Thyroid gland (tissue), 4 donors: ENCODE data around the gene ISM1. TPM values are rescaled to one million over a fixed set of nuclear protein-coding genes. Genes with fewer than 3 reads are reported as not detected.

Source experiments
- DNase-seq, 2 donors: peaks; one replicate each; pipeline ENCODE4 v3.0.0-alpha.2; 2019
- H3K27ac ChIP-seq, 3 donors: fragments of 200-600 bp; sonication (generic); 1 replicate in 2 of 3; 2 replicates in 1 of 3; pipeline ENCODE4 v1.5.1; 2016 to 2019; ENCODE audit warnings: mild to moderate bottlenecking in 1 of 3, moderate library complexity in 1 of 3
- H3K27me3 ChIP-seq: fragments of 200-600 bp; sonication (generic); one replicate; pipeline ENCODE4 v1.5.1; 2019
- H3K36me3 ChIP-seq, 2 donors: fragments of 200-600 bp; sonication (generic); one replicate each; pipeline ENCODE4 v1.5.1; 2016 to 2019
- H3K4me1 ChIP-seq, 2 donors: fragments of 200-600 bp; sonication (generic); one replicate each; pipeline ENCODE4 v1.5.1; 2017 to 2019
- H3K4me3 ChIP-seq, 3 donors: fragments of 200-600 bp; sonication (generic); replicated peaks in 1 of 3; 1 replicate in 2 of 3; 2 replicates in 1 of 3; pipeline ENCODE4 v1.5.1; 2016; ENCODE audit warnings: mild to moderate bottlenecking in 1 of 3
- H3K9me3 ChIP-seq: fragments of 200-600 bp; sonication (generic); one replicate; pipeline ENCODE4 v1.5.1; 2017
- POLR2A ChIP-seq, 2 donors: fragments of 450-650 bp; IDR thresholded peaks; one replicate each; pipeline ENCODE4 v1.6.1; 2017; ENCODE audit warnings: antibody characterized with exemption in 2 of 2, mild to moderate bottlenecking in 2 of 2, moderate library complexity in 1 of 2
- WGBS, 2 donors: methylation state at CpG; one replicate each; pipeline ENCODE4 v1.1.5; 2017; 5-methylcytosine and 5-hydroxymethylcytosine counted together
- intact Hi-C: fragments of 100-400 bp; cut with DNase I; formaldehyde crosslinking; loops from one replicate; pipeline ENCODE4 v1.15.1; 2023
- total RNA-seq, 4 donors: library from RNA; depleted of rRNA; stranded (reverse); fragments of >200 nt; gene quantifications; one replicate each; pipeline ENCODE4 v1.2.3, GENCODE V29; 2016
- TF ChIP-seq, protein P1 (sequence below), 6 experiments: fragments of 200-600 bp in 3 of 6; fragments of 450-650 bp in 3 of 6; sonication (generic) in 3 of 6; IDR thresholded peaks; one replicate each; pipeline ENCODE4 v1.5.1; 2016 to 2019; ENCODE audit warnings: antibody characterized with exemption in 6 of 6, mild to moderate bottlenecking in 2 of 6, inconsistent platforms in 1 of 6, moderate library complexity in 1 of 6

Gene ISM1
- total RNA-seq, 4 donors from 2014 or later, result 77.5 to 98.4 (median 83.7) TPM

DNA sequence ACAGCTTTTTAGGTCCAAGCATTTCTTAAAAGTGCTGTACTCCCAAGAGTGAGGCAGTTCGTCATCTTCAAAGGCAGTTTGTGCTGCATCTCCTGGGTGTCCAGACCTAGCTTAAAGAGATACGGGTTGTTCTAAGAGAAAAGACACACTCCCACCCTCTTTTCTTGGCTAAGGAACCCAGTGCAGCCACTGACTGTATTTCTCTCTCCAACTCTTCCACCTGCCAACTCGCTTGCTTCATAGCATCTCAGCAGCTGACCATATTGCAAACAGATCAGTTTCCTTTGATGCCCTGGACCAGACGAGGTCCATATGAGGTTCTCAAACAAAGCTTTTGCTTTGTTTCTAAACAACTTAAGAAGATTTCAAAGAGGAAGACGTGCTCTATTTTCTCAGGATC is 101.1 kb downstream of the ISM1 start:
- DNase-seq, result no peak
- no peak overlapping the region for H3K4me3 ChIP-seq
- H3K36me3 ChIP-seq, result no peaks in the 10 kb centered on the region
- no peak overlapping the region for H3K27ac ChIP-seq
- no peaks in the 10 kb centered on the region for H3K4me1 ChIP-seq
- intact Hi-C loops, result no loop called here
- TF ChIP-seq, protein P1, sequence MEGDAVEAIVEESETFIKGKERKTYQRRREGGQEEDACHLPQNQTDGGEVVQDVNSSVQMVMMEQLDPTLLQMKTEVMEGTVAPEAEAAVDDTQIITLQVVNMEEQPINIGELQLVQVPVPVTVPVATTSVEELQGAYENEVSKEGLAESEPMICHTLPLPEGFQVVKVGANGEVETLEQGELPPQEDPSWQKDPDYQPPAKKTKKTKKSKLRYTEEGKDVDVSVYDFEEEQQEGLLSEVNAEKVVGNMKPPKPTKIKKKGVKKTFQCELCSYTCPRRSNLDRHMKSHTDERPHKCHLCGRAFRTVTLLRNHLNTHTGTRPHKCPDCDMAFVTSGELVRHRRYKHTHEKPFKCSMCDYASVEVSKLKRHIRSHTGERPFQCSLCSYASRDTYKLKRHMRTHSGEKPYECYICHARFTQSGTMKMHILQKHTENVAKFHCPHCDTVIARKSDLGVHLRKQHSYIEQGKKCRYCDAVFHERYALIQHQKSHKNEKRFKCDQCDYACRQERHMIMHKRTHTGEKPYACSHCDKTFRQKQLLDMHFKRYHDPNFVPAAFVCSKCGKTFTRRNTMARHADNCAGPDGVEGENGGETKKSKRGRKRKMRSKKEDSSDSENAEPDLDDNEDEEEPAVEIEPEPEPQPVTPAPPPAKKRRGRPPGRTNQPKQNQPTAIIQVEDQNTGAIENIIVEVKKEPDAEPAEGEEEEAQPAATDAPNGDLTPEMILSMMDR (IDR thresholded peaks at IDR 0.05), result no peak
- TF ChIP-seq POLR2A (IDR thresholded peaks at IDR 0.05), result no peak
- H3K9me3 ChIP-seq, result no peaks in the 10 kb centered on the region
- WGBS, 2 donors, result 70 to 71% methylated on average over 5 of the region's 5 CpGs
- no peaks in the 10 kb centered on the region for H3K27me3 ChIP-seq

DNA sequence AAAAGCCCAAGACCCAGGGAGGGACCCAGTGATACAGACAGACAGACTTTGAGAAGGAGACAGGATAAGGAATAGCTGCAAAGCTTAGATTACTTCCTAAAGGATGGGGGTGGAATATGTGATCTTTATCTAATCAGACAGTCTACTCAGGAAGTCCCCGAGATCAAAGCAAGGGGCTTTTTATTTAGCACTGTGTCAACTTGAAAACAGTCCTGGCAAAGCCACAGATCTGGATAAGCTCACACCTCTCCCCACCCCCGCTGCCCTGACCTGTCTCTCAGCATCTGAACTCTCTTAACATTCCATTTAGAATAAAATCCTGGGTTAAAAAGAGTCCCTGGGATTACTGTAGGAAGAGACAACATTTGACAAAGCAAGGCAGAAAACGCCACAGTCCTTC is 101.5 kb downstream of the ISM1 start:
- Histone ChIP-seq H3K4me1 (no peaks in the 10 kb centered on the region), H3K9me3 (no peaks in the 10 kb centered on the region), H3K36me3 (no peaks in the 10 kb centered on the region), H3K4me3 (no peak overlapping the region), H3K27me3 (no peaks in the 10 kb centered on the region), H3K27ac (no peak overlapping the region)
- DNase-seq, result no peak
- 53 to 65% methylated on average over 3 of the region's 3 CpGs for WGBS, 2 donors
- TF ChIP-seq, protein P1 (IDR thresholded peaks at IDR 0.05), result no peak
- no peak for TF ChIP-seq POLR2A (IDR thresholded peaks at IDR 0.05)
- intact Hi-C loops, result no loop called here

DNA sequence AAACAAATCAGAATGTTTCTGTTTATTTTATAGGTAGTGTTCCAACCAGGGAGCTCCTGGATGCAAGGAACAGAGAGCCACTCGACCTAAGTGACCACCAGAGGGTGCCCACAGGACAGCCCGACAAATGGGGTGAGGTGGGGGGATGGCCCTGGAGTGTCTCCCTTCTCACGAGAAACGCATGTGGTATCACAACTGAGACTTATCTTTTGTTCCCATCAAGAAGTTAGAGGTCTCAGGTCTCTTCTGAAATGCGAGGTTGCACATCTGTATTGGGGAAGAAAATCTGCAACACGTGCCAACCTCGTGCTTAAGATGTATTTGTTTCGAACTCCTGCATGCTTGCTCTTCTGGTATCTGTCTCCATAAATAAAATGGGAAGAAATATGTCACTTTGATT is 104.0 kb downstream of the ISM1 start:
- intact Hi-C loops, result no loop called here
- 45 to 46% methylated on average over 8 of the region's 8 CpGs for WGBS, 2 donors
- TF ChIP-seq POLR2A (IDR thresholded peaks at IDR 0.05), result no peak
- TF ChIP-seq, protein P1 (IDR thresholded peaks at IDR 0.05), result peak in 3 of 6 experiments; percentile 31 to 36 (median 33)
- Histone ChIP-seq H3K27me3 (no peaks in the 10 kb centered on the region), H3K9me3 (no peaks in the 10 kb centered on the region), H3K27ac (no peak overlapping the region), H3K4me1 (no peaks in the 10 kb centered on the region), H3K4me3 (no peak overlapping the region), H3K36me3 (no peaks in the 10 kb centered on the region)
- peak; percentile 23 to 24 for DNase-seq

DNA sequence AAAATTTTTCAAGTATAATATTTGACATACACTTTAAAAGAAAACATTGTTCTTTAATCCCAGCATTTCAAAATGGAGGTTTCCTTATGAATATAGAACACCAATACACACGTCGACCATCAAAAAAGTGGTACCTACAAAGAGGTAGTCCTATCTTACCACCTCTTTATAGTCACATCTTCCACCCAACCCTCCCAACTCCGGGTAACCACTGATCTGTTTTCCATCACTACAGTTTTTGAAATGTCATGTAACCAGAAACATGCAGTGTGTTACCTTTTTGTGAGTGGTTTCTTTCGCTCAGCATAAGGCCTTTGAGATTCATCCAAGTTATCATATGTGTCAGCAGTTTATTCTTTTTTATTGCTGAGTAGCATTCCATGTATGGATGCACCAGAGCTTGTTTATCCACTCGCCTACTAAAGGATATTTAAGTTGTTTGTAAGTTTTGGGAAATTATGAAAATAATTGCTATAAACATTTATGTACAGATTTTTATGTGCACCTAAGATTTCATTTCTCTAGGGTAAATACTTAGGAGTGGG is 104.8 kb downstream of the ISM1 start:
- no peak for DNase-seq
- intact Hi-C loops, result no loop called here
- Histone ChIP-seq H3K4me1 (no peaks in the 10 kb centered on the region), H3K36me3 (no peaks in the 10 kb centered on the region), H3K9me3 (no peaks in the 10 kb centered on the region), H3K27me3 (no peaks in the 10 kb centered on the region), H3K4me3 (no peak overlapping the region), H3K27ac (no peak overlapping the region)
- no peak for TF ChIP-seq POLR2A (IDR thresholded peaks at IDR 0.05)
- TF ChIP-seq, protein P1 (IDR thresholded peaks at IDR 0.05), result no peak
- 91% methylated on average over 5 of the region's 5 CpGs for WGBS, 2 donors

DNA sequence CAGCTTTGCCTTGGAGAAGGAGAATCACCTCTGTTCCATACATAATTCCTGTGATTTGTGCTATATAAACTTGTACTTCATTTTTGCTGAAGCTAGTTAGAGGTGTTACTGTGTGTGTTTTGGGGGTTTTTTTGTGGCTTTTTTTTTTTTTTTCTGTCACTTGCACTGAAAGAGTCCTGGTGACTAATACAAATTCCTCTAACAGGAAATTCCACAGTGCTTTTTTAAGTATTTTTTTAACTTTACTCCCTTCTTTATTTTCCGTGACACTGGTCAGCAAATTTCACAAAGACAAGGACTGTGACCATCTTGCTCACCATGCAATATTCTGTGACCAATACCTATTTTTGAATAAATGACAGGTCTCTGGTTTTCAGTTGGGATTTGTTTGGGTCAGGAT is 110.5 kb downstream of the ISM1 start:
- no peaks in the 10 kb centered on the region for H3K27me3 ChIP-seq
- H3K4me1 ChIP-seq, result no peaks in the 10 kb centered on the region
- H3K27ac ChIP-seq, result no peak overlapping the region
- no peaks in the 10 kb centered on the region for H3K9me3 ChIP-seq
- DNase-seq, result no peak
- 73 to 78% methylated on average over 1 of the region's 1 CpG for WGBS, 2 donors
- intact Hi-C loops, result no loop called here
- TF ChIP-seq POLR2A (IDR thresholded peaks at IDR 0.05), result no peak
- TF ChIP-seq, protein P1 (IDR thresholded peaks at IDR 0.05), result no peak
- no peak overlapping the region for H3K4me3 ChIP-seq
- H3K36me3 ChIP-seq, result no peaks in the 10 kb centered on the region
